H9 (cell line): ENCODE results near the gene NAT14. TPM values are rescaled to one million over a fixed set of nuclear protein-coding genes. Genes with fewer than 3 reads are reported as not detected.

Experiments used
- DNase-seq: peaks from one replicate; pipeline ENCODE4 v3.0.0-alpha.2; 2017
- H2AFZ ChIP-seq: one replicate; pipeline ENCODE4 v1.6.1; 2013; ENCODE audit warnings: mild to moderate bottlenecking, low read length, control low read depth, moderate library complexity
- H2AK5ac ChIP-seq: 2 replicates; pipeline ENCODE4 v1.6.1; 2013; ENCODE audit warnings: low read length, control low read depth, mixed read lengths; ENCODE audit not compliant: insufficient read length
- H2BK120ac ChIP-seq: one replicate; pipeline ENCODE4 v1.6.1; 2013; ENCODE audit warnings: low read depth, mild to moderate bottlenecking, low read length, control low read depth, inconsistent platforms; ENCODE audit not compliant: poor library complexity, severe bottlenecking
- H2BK12ac ChIP-seq: 2 replicates; pipeline ENCODE4 v1.6.1; 2013; ENCODE audit warnings: low read length, control low read depth, mixed read lengths, low read depth; ENCODE audit not compliant: insufficient read length
- H2BK15ac ChIP-seq: 2 replicates; pipeline ENCODE4 v1.6.1; 2013; ENCODE audit warnings: low read depth, low read length, control low read depth
- H2BK20ac ChIP-seq: one replicate; pipeline ENCODE4 v1.6.1; 2013; ENCODE audit warnings: low read depth, mild to moderate bottlenecking, low read length, control low read depth, inconsistent platforms; ENCODE audit not compliant: poor library complexity, severe bottlenecking
- H2BK5ac ChIP-seq: 2 replicates; pipeline ENCODE4 v1.6.1; 2013; ENCODE audit warnings: low read length, control low read depth, mixed read lengths; ENCODE audit not compliant: insufficient read length
- H3K14ac ChIP-seq: 2 replicates; pipeline ENCODE4 v1.6.1; 2013; ENCODE audit warnings: low read length, control low read depth; ENCODE audit not compliant: insufficient read depth
- H3K18ac ChIP-seq: 2 replicates; pipeline ENCODE4 v1.6.1; 2013; ENCODE audit warnings: low read depth, mild to moderate bottlenecking, mixed read lengths, low read length, control low read depth; ENCODE audit not compliant: insufficient read length
- H3K23ac ChIP-seq: 2 replicates; pipeline ENCODE4 v1.6.1; 2013; ENCODE audit warnings: low read length, control low read depth, mixed read lengths, low read depth; ENCODE audit not compliant: insufficient read length
- H3K23me2 ChIP-seq: 2 replicates; pipeline ENCODE4 v1.6.1; 2013; ENCODE audit warnings: low read depth, mild to moderate bottlenecking, mixed read lengths, low read length, control low read depth; ENCODE audit not compliant: insufficient read length, poor library complexity, severe bottlenecking
- H3K27ac ChIP-seq: 2 replicates; pipeline ENCODE4 v1.5.1; 2013; ENCODE audit warnings: low read length, control low read depth, mixed read lengths, low read depth; ENCODE audit not compliant: insufficient read length
- H3K27me3 ChIP-seq: 2 replicates; pipeline ENCODE4 v1.6.1; 2013; ENCODE audit warnings: low read length, control low read depth, inconsistent platforms; ENCODE audit not compliant: insufficient read depth
- H3K4ac ChIP-seq: 2 replicates; pipeline ENCODE4 v1.6.1; 2013; ENCODE audit warnings: low read depth, mild to moderate bottlenecking, control low read depth, inconsistent platforms, low read length, moderate library complexity
- H3K4me1 ChIP-seq: 2 replicates; pipeline ENCODE4 v1.6.1; 2013; ENCODE audit warnings: low read length, control low read depth, inconsistent platforms; ENCODE audit not compliant: insufficient read depth
- H3K4me2 ChIP-seq: 2 replicates; pipeline ENCODE4 v1.6.1; 2013; ENCODE audit warnings: low read length, control low read depth, mixed read lengths; ENCODE audit not compliant: insufficient read length, insufficient read depth
- H3K56ac ChIP-seq: 2 replicates; pipeline ENCODE4 v1.6.1; 2013; ENCODE audit warnings: low read depth, mild to moderate bottlenecking, mixed read lengths, low read length, control low read depth; ENCODE audit not compliant: insufficient read length
- H3K79me1 ChIP-seq: 2 replicates; pipeline ENCODE4 v1.6.1; 2013; ENCODE audit warnings: low read depth, mild to moderate bottlenecking, moderate library complexity, low read length, control low read depth, inconsistent platforms; ENCODE audit not compliant: insufficient read depth, poor library complexity, severe bottlenecking
- H3K79me2 ChIP-seq: 2 replicates; pipeline ENCODE4 v1.6.1; 2013; ENCODE audit warnings: low read length, control low read depth, inconsistent platforms; ENCODE audit not compliant: insufficient read depth
- H3K9ac ChIP-seq: 2 replicates; pipeline ENCODE4 v1.6.1; 2013; ENCODE audit warnings: low read length, control low read depth, mixed read lengths; ENCODE audit not compliant: insufficient read length; ENCODE audit errors: extremely low read depth
- H3K9me3 ChIP-seq: one replicate; pipeline ENCODE4 v1.6.1; 2013; ENCODE audit warnings: low read depth, low read length, inconsistent platforms; ENCODE audit not compliant: control insufficient read depth
- H3T11ph ChIP-seq: one replicate; pipeline ENCODE4 v1.6.1; 2013; ENCODE audit warnings: mild to moderate bottlenecking, low read length, control low read depth, inconsistent platforms
- H4K20me1 ChIP-seq: one replicate; pipeline ENCODE4 v1.6.1; 2013; ENCODE audit not compliant: control insufficient read depth, insufficient read length, insufficient read depth
- H4K5ac ChIP-seq: 2 replicates; pipeline ENCODE4 v1.6.1; 2013; ENCODE audit warnings: low read depth, mild to moderate bottlenecking, mixed read lengths, low read length, control low read depth; ENCODE audit not compliant: insufficient read length
- H4K8ac ChIP-seq: replicated peaks from 2 replicates; pipeline ENCODE4 v1.6.1; 2013; ENCODE audit warnings: low read length, control low read depth, mixed read lengths, low read depth; ENCODE audit not compliant: insufficient read length
- H4K91ac ChIP-seq: 2 replicates; pipeline ENCODE4 v1.6.1; 2013; ENCODE audit warnings: low read depth, mild to moderate bottlenecking, moderate library complexity, mixed read lengths, low read length, control low read depth; ENCODE audit not compliant: insufficient read length
- H3K27ac Mint-ChIP-seq, 3 experiments: 2 replicates in 2 of 3; 3 replicates in 1 of 3; pipeline ENCODE4 v1.8.0; 2020 to 2021; ENCODE audit warnings: mixed read lengths in 3 of 3, mild to moderate bottlenecking in 1 of 3, moderate library complexity in 1 of 3
- H3K27me3 Mint-ChIP-seq: 2 replicates; pipeline ENCODE4 v1.8.0; 2021; ENCODE audit warnings: low read depth, mild to moderate bottlenecking, moderate library complexity, mixed read lengths
- H3K36me3 Mint-ChIP-seq, 3 experiments: 2 replicates in 2 of 3; 3 replicates in 1 of 3; pipeline ENCODE4 v1.8.0; 2020 to 2021; ENCODE audit warnings: low read depth in 3 of 3, mixed read lengths in 3 of 3; ENCODE audit not compliant: insufficient read depth in 1 of 3
- H3K4me1 Mint-ChIP-seq, 2 experiments: 2 replicates each; pipeline ENCODE4 v1.8.0; 2020; ENCODE audit warnings: mixed read lengths in 2 of 2
- H3K4me3 Mint-ChIP-seq, 2 experiments: 2 replicates in 1 of 2; 3 replicates in 1 of 2; pipeline ENCODE4 v1.8.0; 2020 to 2021; ENCODE audit warnings: mild to moderate bottlenecking in 2 of 2, mixed read lengths in 2 of 2, moderate library complexity in 1 of 2
- H3K9me3 Mint-ChIP-seq, 2 experiments: 2 replicates in 1 of 2; 3 replicates in 1 of 2; pipeline ENCODE4 v1.8.0; 2020; ENCODE audit warnings: mild to moderate bottlenecking in 2 of 2, mixed read lengths in 2 of 2, moderate library complexity in 1 of 2
- CTCF ChIP-seq: fragments of 200-600 bp; sonication (generic); conservative IDR thresholded peaks from 3 replicates; pipeline ENCODE4 v1.8.0; 2021; ENCODE audit warnings: antibody characterized with exemption, mild to moderate bottlenecking
- WGBS: extraction: QIAGEN DNeasy Blood & Tissue Kit; methylation state at CpG from one replicate; pipeline ENCODE4 v1.1.7; 2013; ENCODE audit warnings: missing lambda C conversion rate, low lambda C conversion rate, mixed read lengths; ENCODE audit not compliant: insufficient read length; ENCODE audit errors: extremely low coverage; 5-methylcytosine and 5-hydroxymethylcytosine counted together
- total RNA-seq: library from RNA; stranded (reverse); gene quantifications from 2 replicates; pipeline ENCODE4 v1.2.1, GENCODE V29; 2021

The NAT14 gene
- total RNA-seq, 1 experiment from 2014 or later = 51.2 TPM

DNA sequence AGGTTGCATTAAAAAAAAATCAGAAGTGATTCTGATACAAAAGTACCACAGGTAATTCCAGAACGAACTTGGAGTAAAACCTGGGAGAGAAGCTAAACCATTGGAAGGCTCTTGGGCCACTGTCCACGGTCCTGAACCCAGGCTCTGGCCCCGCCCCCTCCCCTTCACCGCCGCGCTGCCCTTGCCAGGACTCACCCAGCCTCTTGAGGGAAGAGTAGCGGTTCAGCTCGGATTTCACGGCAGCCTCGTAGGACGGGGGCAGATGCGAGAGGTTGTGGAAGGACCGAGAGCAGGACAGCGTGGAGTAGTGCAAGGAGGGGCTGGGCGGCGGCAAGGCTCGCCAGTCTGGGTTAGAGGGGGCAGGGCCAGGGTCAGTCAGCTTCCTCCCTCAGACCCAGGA, 47.6 kb upstream of the NAT14 start:
- peaks cover 5% of the 10 kb centered on the region; the same call in 1 of the 2 replicates for H3K27me3 ChIP-seq
- Mint-ChIP-seq H3K27me3 (peaks cover 54% of the 10 kb centered on the region), H3K27ac (no peak overlapping the region)

More for the DNA sequence above, 47.6 kb upstream of the NAT14 start:
- WGBS = no CpG with 5 or more reads among the region's 17 CpGs
- Histone ChIP-seq H3K18ac (no peak overlapping the region), H3K56ac (no peak overlapping the region), H3K23me2 (peaks cover 16% of the 10 kb centered on the region), H3K9ac (no peak overlapping the region), H3K14ac (no peak overlapping the region), H3K4me1 (0 out of 2 replicates have a peak, but pooled peaks cover 2% of the 10 kb centered on the region), H3K9me3 (no peaks in the 10 kb centered on the region), H2BK120ac (no peak overlapping the region), H3K4me2 (no peak overlapping the region), H2BK12ac (no peak overlapping the region), H4K91ac (no peak overlapping the region), H3K27ac (no peak overlapping the region), H3K79me2 (no peaks in the 10 kb centered on the region), H2AFZ (no peak overlapping the region), H3K23ac (no peak overlapping the region), H2AK5ac (no peak overlapping the region), H2BK15ac (no peak overlapping the region), H4K8ac (no peak overlapping the region), H3K4ac (no peak overlapping the region), H3T11ph (no peak overlapping the region), H3K79me1 (no peaks in the 10 kb centered on the region), H4K20me1 (no peaks in the 10 kb centered on the region), H4K5ac (no peak overlapping the region), H2BK5ac (no peak overlapping the region), H2BK20ac (no peak overlapping the region)
- Mint-ChIP-seq H3K4me1 (peaks cover 11 to 19% of the 10 kb centered on the region in 2 experiments), H3K9me3 (peaks cover 0 to 5% of the 10 kb centered on the region in 2 experiments; a peak in 1 of 5 replicates), H3K36me3 (no peaks in the 10 kb centered on the region), H3K4me3 (no peak overlapping the region)
- 0 out of 3 replicates have a peak, but pooled peaks have one; percentile 10 for TF ChIP-seq CTCF
- peak; percentile 88 for DNase-seq
